Measurements from ENCODE around the gene VMP1. TPM values are rescaled to one million over a fixed set of nuclear protein-coding genes. Genes with fewer than 3 reads are reported as not detected.

VMP1 gene
- total and polyA plus RNA-seq, 2 of the 13 experiments (the other 11 are each of a cell fraction or from before 2014, with no cell fraction given) = 186 to 271 TPM

- TF ChIP-seq ZNF567 (CRISPR knock-in tag; IDR thresholded peaks at IDR 0.05; ENCODE audit: borderline replicate concordance) = no peak
Measured at GRCh38 chr17:59858932-59859331, 151.5 kb downstream of the VMP1 start (continued).

GRCh38 chr17:59859444-59860025 lies 152.1 kb downstream of the VMP1 start:
- intact Hi-C loops (cut with micrococcal nuclease; ENCODE audit: unreplicated experiment) = loop anchor here (1.0 kb wide), 1 partner anchor 106 kb away; no protein-coding TSS in a partner anchor
- TF ChIP-seq THAP11 (CRISPR knock-in tag; IDR thresholded peaks at IDR 0.05) (0 out of 2 replicates have a peak, but pooled peaks have one; percentile 32), SMC3 (IDR thresholded peaks at IDR 0.05; ENCODE audit: low read length) (peak; percentile 91), KLF15 (CRISPR knock-in tag; IDR thresholded peaks at IDR 0.05; ENCODE audit: borderline replicate concordance) (no peak), GATAD2A (CRISPR knock-in tag; IDR thresholded peaks at IDR 0.05) (0 out of 2 replicates have a peak, but pooled peaks have one; percentile 34), STAG1 (CRISPR knock-in tag; IDR thresholded peaks at IDR 0.05) (peak; percentile 94), NCOA2 (CRISPR knock-in tag; IDR thresholded peaks at IDR 0.05) (peak; percentile 28; the same call in 1 of the 2 replicates), ZNF503 (CRISPR knock-in tag; IDR thresholded peaks at IDR 0.05) (no peak), PPARG (CRISPR knock-in tag; conservative IDR thresholded peaks at IDR 0.05) (peak; percentile 27; the same call in 1 of the 2 replicates), ZFY (CRISPR knock-in tag; IDR thresholded peaks at IDR 0.05) (no peak), FOXA3 (CRISPR knock-in tag; IDR thresholded peaks at IDR 0.05) (peak; percentile 54), RAD21 (CRISPR knock-in tag; IDR thresholded peaks at IDR 0.05) (peak; percentile 87), ZNF546 (CRISPR knock-in tag; conservative IDR thresholded peaks at IDR 0.05) (no peak), IRF2 (CRISPR knock-in tag; IDR thresholded peaks at IDR 0.05) (0 out of 2 replicates have a peak, but pooled peaks have one; percentile 29)
- TF ChIP-seq, protein P1, sequence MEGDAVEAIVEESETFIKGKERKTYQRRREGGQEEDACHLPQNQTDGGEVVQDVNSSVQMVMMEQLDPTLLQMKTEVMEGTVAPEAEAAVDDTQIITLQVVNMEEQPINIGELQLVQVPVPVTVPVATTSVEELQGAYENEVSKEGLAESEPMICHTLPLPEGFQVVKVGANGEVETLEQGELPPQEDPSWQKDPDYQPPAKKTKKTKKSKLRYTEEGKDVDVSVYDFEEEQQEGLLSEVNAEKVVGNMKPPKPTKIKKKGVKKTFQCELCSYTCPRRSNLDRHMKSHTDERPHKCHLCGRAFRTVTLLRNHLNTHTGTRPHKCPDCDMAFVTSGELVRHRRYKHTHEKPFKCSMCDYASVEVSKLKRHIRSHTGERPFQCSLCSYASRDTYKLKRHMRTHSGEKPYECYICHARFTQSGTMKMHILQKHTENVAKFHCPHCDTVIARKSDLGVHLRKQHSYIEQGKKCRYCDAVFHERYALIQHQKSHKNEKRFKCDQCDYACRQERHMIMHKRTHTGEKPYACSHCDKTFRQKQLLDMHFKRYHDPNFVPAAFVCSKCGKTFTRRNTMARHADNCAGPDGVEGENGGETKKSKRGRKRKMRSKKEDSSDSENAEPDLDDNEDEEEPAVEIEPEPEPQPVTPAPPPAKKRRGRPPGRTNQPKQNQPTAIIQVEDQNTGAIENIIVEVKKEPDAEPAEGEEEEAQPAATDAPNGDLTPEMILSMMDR (CRISPR knock-in tag; IDR thresholded peaks at IDR 0.05) = peak; percentile 68
- TF ChIP-seq, protein P2, sequence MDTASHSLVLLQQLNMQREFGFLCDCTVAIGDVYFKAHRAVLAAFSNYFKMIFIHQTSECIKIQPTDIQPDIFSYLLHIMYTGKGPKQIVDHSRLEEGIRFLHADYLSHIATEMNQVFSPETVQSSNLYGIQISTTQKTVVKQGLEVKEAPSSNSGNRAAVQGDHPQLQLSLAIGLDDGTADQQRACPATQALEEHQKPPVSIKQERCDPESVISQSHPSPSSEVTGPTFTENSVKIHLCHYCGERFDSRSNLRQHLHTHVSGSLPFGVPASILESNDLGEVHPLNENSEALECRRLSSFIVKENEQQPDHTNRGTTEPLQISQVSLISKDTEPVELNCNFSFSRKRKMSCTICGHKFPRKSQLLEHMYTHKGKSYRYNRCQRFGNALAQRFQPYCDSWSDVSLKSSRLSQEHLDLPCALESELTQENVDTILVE (CRISPR knock-in tag; IDR thresholded peaks at IDR 0.05) = peak; percentile 36; the same call in 1 of the 2 replicates
- TF ChIP-seq, protein P3, sequence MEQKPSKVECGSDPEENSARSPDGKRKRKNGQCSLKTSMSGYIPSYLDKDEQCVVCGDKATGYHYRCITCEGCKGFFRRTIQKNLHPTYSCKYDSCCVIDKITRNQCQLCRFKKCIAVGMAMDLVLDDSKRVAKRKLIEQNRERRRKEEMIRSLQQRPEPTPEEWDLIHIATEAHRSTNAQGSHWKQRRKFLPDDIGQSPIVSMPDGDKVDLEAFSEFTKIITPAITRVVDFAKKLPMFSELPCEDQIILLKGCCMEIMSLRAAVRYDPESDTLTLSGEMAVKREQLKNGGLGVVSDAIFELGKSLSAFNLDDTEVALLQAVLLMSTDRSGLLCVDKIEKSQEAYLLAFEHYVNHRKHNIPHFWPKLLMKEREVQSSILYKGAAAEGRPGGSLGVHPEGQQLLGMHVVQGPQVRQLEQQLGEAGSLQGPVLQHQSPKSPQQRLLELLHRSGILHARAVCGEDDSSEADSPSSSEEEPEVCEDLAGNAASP (CRISPR knock-in tag; IDR thresholded peaks at IDR 0.05; ENCODE audit: borderline replicate concordance) = 0 out of 2 replicates have a peak, but pooled peaks have one; percentile 20

More at GRCh38 chr17:59859444-59860025, 152.1 kb downstream of the VMP1 start:
- no peak overlapping the region for H3K9ac ChIP-seq (ENCODE audit: insufficient read depth, low read depth, low read length)
- 94% methylated on average over 2 of the region's 2 CpGs for WGBS (ENCODE audit: low lambda C conversion rate)
- H4K20me1 ChIP-seq (ENCODE audit: insufficient read depth, low read length) = no peaks in the 10 kb centered on the region
- in situ Hi-C loops (cut with HindIII; ENCODE audit: extremely low pct_ligation_motif_present, low pct_unique_long_range_greater_than_20kb) = no loop called here
- ChIA-PET CTCF (ENCODE audit: low intra/inter-chr PET ratio, low total read pairs) (interaction anchor here (1.6 to 2.5 kb wide), 2 partner anchors 106 to 112 kb away, joined by 30 to 39 read pairs; no protein-coding TSS in a partner anchor), POLR2A (interaction anchor here (0.7 to 1.7 kb wide), 6 partner anchors 34 to 158 kb away, joined by 3 to 6 read pairs (median 4); partner anchors contain the start of genes PTRH2, RNFT1, RPS6KB1 and TUBD1)
- no peak overlapping the region for H2AFZ ChIP-seq (ENCODE audit: low read length)
- H3K27me3 ChIP-seq (ENCODE audit: control insufficient read depth in 1 of 2, insufficient read depth in 2 of 2, low read length in 2 of 2) = no peaks in the 10 kb centered on the region
- H3K4me3 ChIP-seq (replicated peaks in 1 of 3; ENCODE audit: insufficient read depth in 1 of 3, low read depth in 2 of 3, low read length in 3 of 3) = no peak overlapping the region
- no peak overlapping the region for H3K4me2 ChIP-seq (ENCODE audit: low read depth, low read length)
- BruUV-seq (replicated peaks) = no TSS peak
- peaks cover 4 to 17% of the 10 kb centered on the region in 2 experiments for H3K36me3 ChIP-seq (replicated peaks in 1 of 2; ENCODE audit: control insufficient read depth in 1 of 2, insufficient read depth in 2 of 2, low read length in 2 of 2)
- no peak overlapping the region for H3K27ac ChIP-seq (ENCODE audit: extremely low read length, insufficient read depth, low read length)
- H3K4me1 ChIP-seq (ENCODE audit: insufficient read depth, low read length) = peaks cover 54% of the 10 kb centered on the region
- peak; percentile 71 for DNase-seq (ENCODE audit: low spot score)
- no peaks in the 10 kb centered on the region for H3K79me2 ChIP-seq (ENCODE audit: insufficient read depth, low read length)
- no peaks in the 10 kb centered on the region for H3K9me3 ChIP-seq (ENCODE audit: low read length)
- FAIRE-seq = no peak
- ATAC-seq = no peak
